RPMI7951 (cell line): ENCODE measurements around the gene ADORA1. TPM values are rescaled to one million over a fixed set of nuclear protein-coding genes. Genes with fewer than 3 reads are reported as not detected.
A peak's percentile ranks its signal among the peaks of the same experiment; 100 is the strongest.

Experiments used
- DNase-seq: peaks from one replicate; pipeline ENCODE4 v3.0.0-alpha.2; 2012; ENCODE audit warnings: low read depth
- total RNA-seq: library from RNA; depleted of rRNA; stranded (reverse); fragments of >200 nt; shearing (Covaris generic); gene quantifications from 2 replicates; pipeline ENCODE4 v1.2.3, GENCODE V29; 2014

The ADORA1 gene
- total RNA-seq, 1 experiment from 2014 or later = 15.0 TPM

GRCh38 chr1:203186091-203186445 lies 58.5 kb downstream of the ADORA1 start:
- no peak for DNase-seq

GRCh38 chr1:203186446-203187303 lies 59.1 kb downstream of the ADORA1 start, which contains the start of gene CHI3L1:
Gene CHI3L1, minus strand, starts transcription at chr1:203186704. Its CDS starts 81 bp downstream, at chr1:203186623.
- no peak for DNase-seq

GRCh38 chr1:203187304-203187685 lies 59.8 kb downstream of the ADORA1 start:
- no peak for DNase-seq

GRCh38 chr1:203187689-203188264 lies 60.3 kb downstream of the ADORA1 start:
- no peak for DNase-seq

GRCh38 chr1:203188686-203189232 lies 61.2 kb downstream of the ADORA1 start:
- DNase-seq = no peak

GRCh38 chr1:203189951-203190352 lies 62.4 kb downstream of the ADORA1 start:
- DNase-seq = peak; percentile 60

- DNase-seq = no peak
These were observed 63.4 kb downstream of the ADORA1 start for GRCh38 chr1:203190949-203191348.

GRCh38 chr1:203196371-203196770 lies 68.8 kb downstream of the ADORA1 start:
- peak; percentile 14 for DNase-seq

GRCh38 chr1:203197625-203198024 lies 70.1 kb downstream of the ADORA1 start:
- peak; percentile 84 for DNase-seq

- DNase-seq = no peak
These were observed 71.5 kb downstream of the ADORA1 start for GRCh38 chr1:203199002-203199401.

- no peak for DNase-seq
These were observed 71.9 kb downstream of the ADORA1 start for GRCh38 chr1:203199481-203199815.

GRCh38 chr1:203199816-203200571 lies 72.5 kb downstream of the ADORA1 start:
- peak; percentile 44 for DNase-seq

GRCh38 chr1:203200916-203201315 lies 73.4 kb downstream of the ADORA1 start:
- no peak for DNase-seq

GRCh38 chr1:203201516-203202205 lies 74.1 kb downstream of the ADORA1 start:
- DNase-seq = no peak

- peak; percentile 49 for DNase-seq
These were observed 75.1 kb downstream of the ADORA1 start for GRCh38 chr1:203202431-203203245.

- DNase-seq = no peak
These were observed 77.2 kb downstream of the ADORA1 start for GRCh38 chr1:203204756-203205155.

GRCh38 chr1:203206129-203206687 lies 78.7 kb downstream of the ADORA1 start:
- DNase-seq = no peak

GRCh38 chr1:203207751-203208150 lies 80.2 kb downstream of the ADORA1 start:
- no peak for DNase-seq

GRCh38 chr1:203208181-203208580 lies 80.7 kb downstream of the ADORA1 start:
- DNase-seq = no peak

GRCh38 chr1:203210350-203210749 lies 82.8 kb downstream of the ADORA1 start:
- no peak for DNase-seq

GRCh38 chr1:203210988-203211387 lies 83.5 kb downstream of the ADORA1 start:
- no peak for DNase-seq
